Activated naive CD4-positive, alpha-beta T cell (primary cell): Measurements from ENCODE around the gene CABLES2.

Experiments
- DNase-seq, 4 experiments: peaks; one replicate each; lab custom pipeline; 2025; lab: John Stamatoyannopoulos, UW

Gene CABLES2, protein sequence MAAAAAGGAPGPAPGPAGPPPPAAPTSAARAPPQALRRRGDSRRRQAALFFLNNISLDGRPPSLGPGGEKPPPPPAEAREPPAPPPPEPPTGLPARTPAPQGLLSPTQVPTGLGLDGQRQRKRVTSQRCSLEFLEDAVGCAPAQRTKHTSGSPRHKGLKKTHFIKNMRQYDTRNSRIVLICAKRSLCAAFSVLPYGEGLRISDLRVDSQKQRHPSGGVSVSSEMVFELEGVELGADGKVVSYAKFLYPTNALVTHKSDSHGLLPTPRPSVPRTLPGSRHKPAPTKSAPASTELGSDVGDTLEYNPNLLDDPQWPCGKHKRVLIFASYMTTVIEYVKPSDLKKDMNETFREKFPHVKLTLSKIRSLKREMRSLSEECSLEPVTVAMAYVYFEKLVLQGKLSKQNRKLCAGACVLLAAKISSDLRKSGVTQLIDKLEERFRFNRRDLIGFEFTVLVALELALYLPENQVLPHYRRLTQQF

DNA sequence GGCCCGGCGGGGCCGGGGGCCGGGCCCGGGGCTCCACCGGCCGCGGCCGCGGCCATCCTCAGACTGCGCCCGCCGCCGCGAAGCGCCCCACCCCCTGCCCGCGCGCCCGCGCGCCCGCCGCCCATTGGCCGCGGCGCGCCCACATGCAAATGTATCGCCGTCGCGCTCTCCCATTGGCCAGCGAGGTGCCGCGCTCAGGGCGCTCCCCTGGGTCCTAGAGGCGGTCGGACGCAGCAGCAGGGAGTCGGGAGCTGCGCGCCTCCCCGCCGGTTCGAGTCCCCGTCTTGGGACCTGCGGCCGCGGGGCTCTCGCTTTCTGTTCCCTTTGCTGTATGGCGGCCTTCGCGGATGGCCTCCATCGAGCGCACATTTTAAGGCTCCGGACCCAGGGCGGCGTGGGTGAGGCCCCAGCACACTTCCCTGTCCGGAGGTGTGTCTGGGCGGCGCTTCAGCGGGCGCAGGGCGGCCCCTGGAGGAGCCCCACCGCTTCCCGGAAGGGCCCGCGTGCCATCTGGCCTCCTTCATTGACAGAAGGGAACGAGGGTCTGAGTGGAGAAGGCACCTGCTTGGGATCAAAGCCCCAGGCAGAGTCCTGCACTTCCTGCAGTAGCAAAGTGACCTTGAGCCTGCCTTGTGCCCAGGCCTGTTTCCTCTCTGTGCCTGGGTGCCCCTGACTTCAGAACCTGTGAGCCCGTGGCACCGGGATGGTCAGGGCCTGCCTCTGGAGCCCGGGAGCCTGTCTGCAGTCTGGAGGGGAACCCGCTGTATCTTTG lies at the start of gene CABLES2:
TSS of gene CABLES2 (minus strand) at position 65 of the 772 bp plus-strand sequence. CDS start at position 56, 9 bp downstream.
- peak; percentile 68 to 88 (median 80) for DNase-seq

DNA sequence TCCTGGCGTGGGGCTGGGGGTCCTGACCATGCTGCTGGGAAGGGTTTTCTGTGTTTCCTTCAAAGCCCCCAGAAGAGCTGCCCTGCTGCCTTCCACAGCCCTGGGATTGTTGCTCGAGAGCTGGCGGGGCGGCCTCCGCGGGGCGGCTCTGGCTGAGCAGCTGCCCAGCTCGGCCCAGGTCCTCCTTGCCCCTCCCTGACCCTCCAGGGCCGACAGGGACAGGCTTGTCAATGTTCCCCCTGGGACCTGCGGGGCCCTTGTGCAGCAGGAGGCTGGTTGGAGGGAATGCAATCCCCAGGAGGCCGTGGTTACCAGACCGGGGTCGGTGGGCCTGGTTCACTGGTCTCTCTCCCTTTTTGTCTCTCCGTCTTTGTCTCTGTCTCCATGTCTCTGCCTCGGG lies 48.8 kb upstream of the CABLES2 start:
- no peak for DNase-seq

DNA sequence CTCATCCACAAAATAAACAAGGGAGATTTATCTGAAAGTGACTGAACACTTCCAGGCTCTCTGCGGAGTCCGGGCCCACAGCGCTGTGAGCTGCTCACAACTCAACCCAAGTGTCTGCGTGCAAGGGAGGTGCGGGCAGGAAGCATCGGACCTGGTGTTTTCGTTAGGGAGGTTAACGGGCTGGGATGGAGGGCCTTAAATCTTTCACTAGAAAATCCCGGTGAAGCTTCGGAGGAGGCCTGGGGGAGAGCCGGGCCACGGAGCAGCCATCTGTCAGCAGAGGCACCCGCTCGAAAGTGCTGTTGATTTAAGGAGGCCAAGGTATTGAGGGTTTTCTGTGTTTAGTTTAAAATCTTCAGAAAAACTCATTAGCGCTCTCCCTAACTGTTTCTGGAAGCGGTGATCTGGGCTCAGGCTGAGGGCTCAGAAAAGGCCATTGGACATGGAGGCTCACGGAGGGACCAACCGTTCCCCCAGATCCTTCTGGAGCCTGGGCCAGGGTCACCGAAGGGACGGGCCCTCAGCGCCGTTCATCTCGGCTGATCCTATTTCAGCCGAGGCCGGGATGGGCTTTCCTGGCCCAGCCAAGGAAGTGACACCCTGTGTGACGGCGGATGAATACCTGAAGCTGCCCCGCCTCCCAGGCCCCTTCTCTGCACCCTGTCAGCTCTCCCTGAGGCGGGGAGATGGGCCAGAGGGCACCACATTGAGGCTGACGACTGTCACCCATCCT lies 48.0 kb upstream of the CABLES2 start:
- no peak for DNase-seq

DNA sequence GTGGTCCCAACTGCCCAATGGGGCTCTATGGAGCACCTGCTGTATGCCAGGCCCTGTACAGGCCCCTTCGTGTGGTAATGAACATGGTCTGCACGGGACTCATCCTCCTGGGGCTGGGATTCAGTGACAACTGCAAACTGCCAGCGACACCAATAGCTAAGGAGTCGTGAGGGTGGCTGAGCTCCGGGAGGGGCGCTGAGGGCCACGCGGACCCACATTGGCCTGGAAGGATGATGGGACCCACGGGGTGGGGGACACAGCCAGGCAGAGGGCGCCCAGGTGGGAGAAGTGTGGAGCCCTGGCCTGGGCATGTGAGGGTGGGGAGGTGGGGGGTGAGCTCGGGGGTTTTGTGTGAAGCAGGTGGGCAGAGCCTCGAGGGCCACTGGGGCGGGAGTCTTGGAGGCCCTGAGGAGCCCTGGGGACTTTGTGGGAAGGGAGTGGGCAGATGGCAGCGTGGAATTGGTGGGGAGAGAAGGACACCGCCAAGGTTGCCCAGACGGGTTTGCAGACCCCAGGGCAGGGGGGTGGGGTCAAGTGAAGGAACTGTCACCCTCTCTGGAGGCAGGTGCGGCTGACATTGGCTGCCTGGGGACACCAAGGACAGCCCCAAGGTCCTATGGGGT lies 46.2 kb upstream of the CABLES2 start:
- no peak for DNase-seq

DNA sequence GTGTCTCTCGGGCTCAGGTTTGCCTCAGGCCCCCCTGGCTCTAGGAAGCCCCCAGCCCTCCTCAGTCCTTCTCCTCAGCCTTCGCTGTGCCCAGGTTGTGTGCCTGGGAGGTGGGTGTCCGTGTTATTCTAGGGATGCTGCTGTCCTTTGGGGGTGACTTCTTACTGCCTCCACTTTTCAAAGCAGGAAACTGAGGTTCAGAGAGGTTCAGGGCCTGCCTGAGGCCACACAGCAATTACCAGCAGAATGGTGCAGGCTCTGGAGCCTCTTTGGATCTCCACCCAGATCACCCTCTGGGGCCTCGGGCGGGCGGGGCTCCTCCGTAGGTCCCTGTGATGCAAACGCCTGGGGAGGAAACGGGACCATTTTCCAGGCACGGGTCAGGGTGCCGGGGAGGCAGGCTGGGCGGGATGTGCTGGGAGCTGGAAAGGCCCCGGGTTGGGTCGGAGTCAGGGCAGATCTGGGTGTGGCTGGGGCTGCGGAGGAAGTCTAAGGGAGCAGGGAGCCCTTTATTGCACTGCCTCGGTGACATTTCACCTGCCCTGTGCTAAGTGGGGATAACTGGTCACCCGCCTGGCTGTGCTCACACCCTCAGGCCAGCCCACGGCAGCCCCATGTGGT lies 45.5 kb upstream of the CABLES2 start:
- no peak for DNase-seq

DNA sequence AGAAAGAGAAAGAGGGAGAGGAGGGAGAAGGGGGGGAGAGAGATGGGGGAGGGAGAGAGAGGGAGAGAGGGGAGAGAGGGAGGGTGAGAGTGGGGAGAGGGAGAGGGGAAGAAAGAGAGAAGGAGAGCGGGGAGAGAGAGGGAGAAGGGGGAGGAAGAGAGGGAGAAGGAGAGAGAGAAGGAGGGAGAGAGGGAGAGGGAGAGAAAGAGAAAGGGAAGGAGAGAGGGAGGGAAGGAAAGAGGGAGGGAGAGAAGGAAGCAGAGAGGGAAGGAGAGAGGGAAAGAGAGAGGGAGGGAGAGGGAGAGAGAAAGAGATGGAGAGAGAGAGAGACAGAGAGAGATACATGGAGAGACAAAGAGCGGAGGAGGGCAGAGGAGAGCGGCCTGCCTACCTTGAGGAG lies 44.9 kb upstream of the CABLES2 start:
- no peak for DNase-seq

DNA sequence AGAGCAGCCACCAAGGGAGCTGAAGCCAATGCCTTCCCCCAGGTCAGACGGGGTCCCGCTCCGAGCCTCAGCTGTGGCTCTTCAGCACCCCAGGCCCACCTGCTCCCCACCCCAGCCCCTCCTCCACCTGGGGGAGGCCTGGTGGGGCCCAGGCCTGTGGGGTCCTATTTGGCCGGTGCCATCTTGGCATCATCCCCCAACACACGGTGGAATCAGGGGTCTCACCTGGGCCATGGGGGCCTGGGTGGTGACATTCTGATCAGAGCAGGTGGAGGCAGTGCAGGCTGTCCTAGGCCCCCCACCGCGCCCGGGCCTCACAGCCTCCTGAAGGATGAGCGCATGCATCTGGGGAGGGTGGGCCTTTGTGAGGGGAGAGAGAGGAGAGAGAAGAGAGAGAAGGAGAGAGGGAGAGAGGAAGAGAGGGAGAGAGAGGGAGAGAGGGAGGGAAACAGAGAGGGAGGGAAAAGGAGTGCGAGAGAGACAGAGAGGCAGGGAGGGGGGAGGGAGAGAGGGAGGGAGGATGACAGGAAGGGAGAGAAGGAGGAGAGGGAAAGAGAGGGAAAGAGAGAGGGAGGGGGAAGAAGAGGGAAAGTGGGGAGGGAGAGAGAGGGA lies 44.2 kb upstream of the CABLES2 start:
- DNase-seq: no peak

DNA sequence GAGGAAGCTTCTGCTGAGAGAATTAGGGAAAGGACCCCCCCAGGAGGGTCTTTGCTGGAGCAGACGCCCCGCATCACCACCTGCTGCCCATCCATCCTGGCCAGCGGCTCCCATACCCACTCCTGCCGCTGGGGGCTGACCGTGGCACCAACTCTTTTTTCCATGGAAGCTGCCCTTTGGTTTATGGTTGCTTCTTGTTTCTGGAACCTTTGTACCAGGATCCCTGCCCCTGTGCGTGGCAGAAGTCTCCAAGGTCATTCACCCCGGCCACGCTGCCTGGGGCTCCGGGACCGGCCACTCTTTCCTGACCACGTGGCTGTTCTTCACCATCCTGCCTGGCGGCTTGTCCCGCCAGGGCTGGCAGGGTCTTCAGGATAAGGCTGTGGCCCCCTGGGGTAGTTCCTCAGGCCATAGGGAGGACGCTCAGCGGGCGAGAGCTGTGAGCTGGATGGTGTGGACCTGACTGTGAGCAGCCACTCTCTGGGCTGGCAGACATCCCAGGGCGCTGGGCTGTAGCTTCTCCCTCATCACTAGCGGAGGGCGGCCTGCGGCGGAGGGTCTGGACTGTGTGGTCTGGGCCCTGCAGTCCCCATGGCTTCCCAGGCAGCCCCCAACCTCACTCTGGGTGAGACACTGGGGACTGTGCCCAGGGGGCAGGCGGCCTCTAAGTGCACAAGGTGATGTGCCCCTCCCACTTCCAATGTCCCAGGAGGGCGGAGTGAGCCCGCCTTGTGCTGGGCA lies 43.0 kb upstream of the CABLES2 start:
- DNase-seq: no peak

DNA sequence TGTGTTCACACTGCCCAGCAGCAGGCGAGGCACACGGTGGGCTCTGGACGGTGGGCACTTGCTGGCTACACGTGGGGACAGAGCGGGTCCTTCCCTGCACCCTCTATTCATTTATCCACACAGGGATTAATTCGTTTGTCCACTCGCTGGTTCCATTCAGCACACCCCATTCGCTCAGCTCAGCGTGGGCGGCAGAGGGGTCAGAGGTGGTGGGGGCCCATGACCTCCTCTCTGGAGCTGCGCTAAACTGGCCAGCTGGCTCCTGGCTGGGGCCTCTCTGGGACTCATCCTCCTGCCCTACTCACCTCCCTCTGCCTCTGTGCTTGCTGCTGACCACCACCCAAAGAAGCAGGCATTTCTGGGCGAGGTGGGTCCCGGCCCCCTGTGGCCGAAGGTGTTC lies 41.7 kb upstream of the CABLES2 start:
- no peak for DNase-seq

DNA sequence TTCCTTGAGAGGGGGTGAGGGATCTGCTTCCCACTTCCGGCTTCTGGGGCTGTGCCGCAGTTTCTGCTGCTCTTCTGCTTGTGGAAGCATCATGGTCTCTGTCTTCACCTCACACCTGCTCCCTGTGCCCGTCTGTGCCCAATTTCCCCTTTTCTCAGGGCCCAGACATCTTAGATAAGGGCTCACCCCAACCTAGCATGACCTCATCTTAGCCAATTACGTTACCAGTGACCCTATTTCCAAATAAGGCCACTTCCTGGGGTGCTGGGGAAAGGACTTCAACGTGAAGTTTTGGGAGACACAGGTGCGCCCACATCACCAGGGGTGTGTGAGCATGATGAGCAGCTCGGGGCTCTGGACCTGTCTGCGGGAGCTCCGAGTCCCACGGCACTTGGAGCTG lies 41.0 kb upstream of the CABLES2 start:
- DNase-seq: no peak

DNA sequence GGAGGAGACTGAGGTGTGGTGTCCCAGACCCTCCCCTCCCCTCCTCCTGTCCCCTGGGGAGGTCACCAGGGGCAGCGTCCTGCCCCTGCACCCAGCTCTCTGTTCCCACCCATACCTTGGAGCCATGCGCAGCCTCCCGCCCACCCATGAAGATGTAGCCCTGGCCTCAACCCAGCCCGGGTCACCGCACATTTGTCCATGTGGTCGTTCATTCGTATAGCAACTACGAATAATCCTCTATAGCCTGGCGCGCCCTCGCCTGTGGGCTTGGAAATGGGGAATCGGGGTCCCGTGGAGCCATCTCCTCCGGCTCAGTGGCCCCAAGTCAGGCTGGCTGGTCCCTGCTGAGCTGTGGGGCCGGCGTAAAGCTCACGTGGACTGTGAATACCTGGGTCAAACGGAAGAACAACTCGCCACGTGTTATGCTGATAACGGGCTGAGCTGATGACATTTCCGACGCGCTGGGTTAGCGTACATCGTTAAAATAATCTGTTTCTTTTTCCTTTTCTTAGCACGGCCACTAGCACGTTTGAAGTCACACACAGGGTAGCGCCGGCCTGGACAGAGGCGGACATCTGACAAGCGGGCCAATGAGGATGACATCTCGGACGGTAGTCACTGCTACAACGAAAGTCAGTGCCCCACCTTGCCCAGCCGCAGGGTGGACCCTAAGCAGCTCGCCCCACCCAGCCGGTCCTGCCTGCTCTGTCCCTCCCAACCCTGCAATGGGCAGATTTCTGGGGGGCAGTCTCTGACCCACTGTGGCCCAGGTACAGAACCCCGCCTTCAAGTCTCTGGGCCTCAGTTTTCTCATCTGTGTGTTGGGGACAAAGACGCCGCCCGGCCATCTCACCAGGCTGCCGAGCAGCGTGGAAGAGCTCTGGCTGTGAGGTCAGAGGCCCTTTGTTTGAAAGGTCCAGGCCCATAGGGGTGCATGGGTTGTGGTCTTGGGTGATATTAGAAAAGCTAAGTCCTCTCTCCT lies 40.1 kb upstream of the CABLES2 start:
- DNase-seq: no peak

DNA sequence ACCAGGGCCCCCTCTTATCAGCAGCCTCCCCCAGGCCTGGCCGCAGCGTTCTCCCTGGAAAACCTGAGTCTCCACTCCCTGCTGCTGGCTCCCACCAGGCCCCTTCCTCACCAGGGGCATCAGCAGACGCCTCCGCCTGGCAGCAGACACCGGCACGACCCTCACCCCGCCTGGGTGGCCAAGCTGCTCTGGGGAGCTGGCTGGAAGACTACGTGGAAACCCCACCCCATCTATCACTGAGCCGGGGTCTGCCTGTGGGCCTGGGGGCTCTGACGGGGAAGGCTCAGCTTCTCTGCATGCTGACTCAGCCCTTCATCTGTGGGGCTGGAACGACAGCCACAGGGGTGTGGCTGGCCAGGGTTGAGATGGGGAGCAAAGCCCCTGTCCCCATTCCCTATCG lies 39.4 kb upstream of the CABLES2 start:
- DNase-seq: no peak

DNA sequence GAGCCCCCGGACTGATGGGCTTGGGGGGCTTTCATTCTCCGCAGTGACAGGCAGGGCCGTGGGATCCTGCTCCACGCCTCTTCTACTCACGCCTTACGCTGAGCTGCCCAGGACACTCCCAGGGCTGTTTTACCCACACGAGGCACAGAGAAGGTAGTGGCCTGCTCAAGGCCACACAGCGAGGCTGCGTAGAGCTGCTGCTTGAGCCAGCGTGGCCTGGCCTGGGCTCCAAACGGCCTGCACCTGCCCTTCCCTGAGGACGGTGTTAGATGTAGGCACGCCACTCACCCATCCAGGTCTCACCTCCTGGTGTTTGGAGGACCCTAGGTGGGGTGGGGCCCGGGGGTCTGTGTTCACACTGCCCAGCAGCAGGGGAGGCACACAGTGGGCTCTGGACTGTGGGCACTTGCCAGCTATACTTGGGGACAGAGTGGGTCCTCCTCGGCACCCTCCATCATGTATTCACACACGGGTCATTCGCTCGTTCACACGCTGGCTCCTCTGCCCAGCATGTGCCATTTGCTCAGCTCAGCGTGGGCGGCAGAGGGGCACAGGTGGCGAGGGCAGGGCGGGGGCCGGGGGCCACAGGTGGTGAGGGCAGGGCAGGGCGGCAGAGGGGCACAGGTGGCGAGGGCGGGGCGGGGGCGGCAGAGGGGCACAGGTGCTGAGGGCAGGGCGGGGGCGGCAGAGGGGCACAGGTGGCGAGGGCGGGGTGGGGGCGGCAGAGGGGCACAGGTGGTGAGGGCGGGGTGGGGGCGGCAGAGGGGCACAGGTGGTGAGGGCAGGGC lies 38.7 kb upstream of the CABLES2 start:
- DNase-seq: no peak

DNA sequence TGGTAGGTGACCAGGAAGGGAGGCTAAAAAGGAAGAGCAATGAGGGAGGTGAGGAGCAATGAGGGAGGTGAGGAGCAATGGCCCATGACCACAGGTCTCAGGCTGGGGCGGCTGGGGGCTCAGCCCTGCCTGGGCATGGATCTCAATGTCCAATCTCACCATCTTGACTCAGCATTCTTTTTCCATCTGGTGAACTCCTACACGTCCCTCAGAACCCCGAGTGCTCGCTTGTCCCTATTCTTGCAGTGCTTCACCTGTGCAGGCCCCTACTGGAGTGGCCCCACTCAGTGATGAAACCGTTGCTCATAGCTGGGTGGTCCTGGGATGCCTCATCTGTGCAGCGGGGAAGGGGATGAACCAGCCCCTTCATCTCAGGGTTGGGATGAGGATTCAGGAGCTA lies 37.2 kb upstream of the CABLES2 start:
- no peak for DNase-seq

DNA sequence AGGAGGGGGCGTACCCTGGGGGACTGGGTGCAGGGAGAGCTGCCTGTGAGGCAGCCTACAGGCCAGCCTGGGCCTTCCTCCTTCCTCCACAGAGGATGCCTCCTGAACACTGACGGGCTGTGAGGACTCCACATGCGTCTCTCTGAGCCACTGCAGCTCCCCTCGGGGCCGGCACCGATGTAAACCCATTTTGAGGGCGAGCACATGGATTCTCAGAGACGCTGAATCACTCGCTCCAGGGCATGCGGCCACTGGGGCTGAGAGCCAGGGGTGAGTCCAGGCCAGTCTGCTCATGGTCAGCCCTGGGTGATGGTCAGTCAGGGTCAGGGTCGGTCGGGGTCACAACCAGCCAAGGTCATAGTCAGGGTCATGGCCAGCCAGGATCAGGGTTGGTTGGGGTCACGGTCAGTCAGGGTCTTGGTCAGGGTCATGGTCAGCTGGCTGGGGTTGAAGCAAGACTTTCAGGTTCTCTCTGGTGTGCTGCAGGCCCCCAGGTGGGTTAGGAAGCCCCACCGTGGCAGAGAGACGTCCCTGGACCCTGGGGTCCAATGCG lies 35.0 kb upstream of the CABLES2 start:
- no peak for DNase-seq

DNA sequence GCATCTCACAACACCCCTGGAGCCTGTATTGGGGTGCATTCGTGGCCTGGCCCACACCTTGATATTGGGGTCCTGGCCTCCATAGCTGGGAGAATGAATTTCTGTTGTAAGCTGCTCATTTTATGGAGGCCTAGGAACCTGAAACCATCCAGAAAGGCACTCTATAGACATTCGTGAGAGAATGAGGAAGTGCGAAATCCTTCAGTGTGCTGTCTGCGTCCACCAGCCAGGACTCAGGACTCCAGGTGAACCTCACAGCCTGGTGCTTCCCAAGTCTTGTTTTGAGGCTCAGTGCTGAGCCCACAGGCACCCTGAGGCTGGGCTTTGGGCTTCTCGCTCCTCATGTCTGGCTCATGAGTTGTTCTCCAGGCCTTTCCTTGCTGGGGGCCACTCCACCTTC lies 32.1 kb upstream of the CABLES2 start:
- no peak for DNase-seq

DNA sequence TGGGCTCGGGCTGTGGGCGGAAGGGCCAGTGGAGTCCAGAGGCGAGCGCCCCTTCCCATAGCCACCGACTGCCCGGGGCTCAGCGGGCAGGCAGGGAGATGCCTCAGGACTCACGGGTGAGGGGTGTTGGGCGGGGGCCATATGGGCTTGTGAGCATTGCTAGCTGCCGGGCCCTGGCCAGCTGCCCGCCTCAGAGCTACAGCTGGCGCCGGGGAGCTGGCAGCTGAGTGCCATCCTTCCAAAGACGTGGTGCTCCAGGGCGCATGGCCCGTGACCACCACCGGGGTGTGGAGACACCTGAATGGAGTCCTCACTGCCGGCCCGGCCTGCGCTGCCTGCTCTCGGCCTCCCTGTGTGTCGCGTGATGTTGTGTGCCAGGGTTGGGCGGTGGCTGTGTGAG lies 30.8 kb upstream of the CABLES2 start:
- no peak for DNase-seq

DNA sequence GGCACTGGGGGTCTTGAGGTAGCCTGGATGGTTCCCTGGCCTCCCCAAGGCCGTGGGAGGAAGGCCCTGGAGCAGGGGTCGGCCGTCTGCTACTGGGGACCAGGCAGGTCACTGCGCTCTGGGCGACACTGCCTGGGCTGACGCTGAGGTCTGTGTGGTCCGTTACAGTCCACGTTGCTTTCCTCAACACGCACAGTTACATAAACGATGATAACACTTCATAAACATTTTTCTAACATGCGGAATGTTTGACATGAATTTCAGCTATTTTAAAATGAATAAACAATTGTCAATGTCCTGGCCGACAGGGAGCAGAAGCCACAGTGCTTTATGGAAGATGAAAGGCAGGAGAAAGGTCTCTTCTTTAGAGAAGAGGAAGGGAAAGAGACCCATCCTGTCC lies 30.4 kb upstream of the CABLES2 start:
- DNase-seq: no peak
